Testis (tissue), 2 donors: ENCODE results near the gene POGLUT2.

ENCODE experiments used
- POLR2A ChIP-seq: fragments of 450-650 bp; IDR thresholded peaks from one replicate; pipeline ENCODE4 v1.6.1; 2017; ENCODE audit warnings: antibody characterized with exemption, mild to moderate bottlenecking, moderate library complexity
- TF ChIP-seq, protein P1 (sequence below), 3 experiments: fragments of 450-650 bp in 2 of 3; fragments of 200-600 bp in 1 of 3; sonication (generic) in 1 of 3; IDR thresholded peaks; one replicate each; pipeline ENCODE4 v1.5.1; 2016 to 2019; ENCODE audit warnings: antibody characterized with exemption in 3 of 3, mild to moderate bottlenecking in 2 of 3, moderate library complexity in 1 of 3

DNA sequence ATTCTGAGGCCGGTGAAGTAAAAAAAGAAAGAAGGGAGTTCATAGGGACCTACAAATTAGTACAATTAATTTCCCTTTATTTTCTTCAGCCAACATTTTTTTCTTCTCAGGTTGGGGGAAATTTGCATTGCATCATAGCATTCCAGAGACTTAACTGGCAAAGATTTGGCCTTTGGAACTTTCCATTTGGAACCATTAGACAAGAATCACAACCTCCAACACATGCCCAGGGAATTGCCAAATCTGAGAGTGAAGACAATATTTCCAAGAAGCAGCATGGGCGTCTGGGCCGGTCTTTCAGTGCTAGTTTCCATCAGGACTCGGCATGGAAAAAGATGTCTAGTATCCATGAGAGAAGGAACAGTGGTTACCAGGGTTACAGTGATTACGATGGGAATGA, 40.7 kb upstream of the POGLUT2 start:
- TF ChIP-seq, protein P1, sequence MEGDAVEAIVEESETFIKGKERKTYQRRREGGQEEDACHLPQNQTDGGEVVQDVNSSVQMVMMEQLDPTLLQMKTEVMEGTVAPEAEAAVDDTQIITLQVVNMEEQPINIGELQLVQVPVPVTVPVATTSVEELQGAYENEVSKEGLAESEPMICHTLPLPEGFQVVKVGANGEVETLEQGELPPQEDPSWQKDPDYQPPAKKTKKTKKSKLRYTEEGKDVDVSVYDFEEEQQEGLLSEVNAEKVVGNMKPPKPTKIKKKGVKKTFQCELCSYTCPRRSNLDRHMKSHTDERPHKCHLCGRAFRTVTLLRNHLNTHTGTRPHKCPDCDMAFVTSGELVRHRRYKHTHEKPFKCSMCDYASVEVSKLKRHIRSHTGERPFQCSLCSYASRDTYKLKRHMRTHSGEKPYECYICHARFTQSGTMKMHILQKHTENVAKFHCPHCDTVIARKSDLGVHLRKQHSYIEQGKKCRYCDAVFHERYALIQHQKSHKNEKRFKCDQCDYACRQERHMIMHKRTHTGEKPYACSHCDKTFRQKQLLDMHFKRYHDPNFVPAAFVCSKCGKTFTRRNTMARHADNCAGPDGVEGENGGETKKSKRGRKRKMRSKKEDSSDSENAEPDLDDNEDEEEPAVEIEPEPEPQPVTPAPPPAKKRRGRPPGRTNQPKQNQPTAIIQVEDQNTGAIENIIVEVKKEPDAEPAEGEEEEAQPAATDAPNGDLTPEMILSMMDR (IDR thresholded peaks at IDR 0.05), result no peak
- TF ChIP-seq POLR2A, result no peak
